MM.1S (cell line): Measurements from ENCODE around the gene ZBTB5.

Experiments
- DNase-seq: peaks from one replicate; pipeline ENCODE4 v3.0.0-alpha.2; 2015
- H2AFZ ChIP-seq: fragments of 300-600 bp; sonication (generic); 2 replicates; pipeline ENCODE4 v1.6.0; 2016; ENCODE audit warnings: antibody characterized with exemption, low read length
- H3F3A ChIP-seq: fragments of 300-600 bp; sonication (generic); 2 replicates; pipeline ENCODE4 v1.6.1; 2016; ENCODE audit warnings: mild to moderate bottlenecking, antibody characterized with exemption, low read length, moderate library complexity, mixed read lengths; ENCODE audit not compliant: insufficient read depth
- H3K27ac ChIP-seq: fragments of 300-600 bp; sonication (generic); 2 replicates; pipeline ENCODE4 v1.5.1; 2016; ENCODE audit warnings: mild to moderate bottlenecking, low read length
- H3K27me3 ChIP-seq: fragments of 300-600 bp; sonication (generic); replicated peaks from 2 replicates; pipeline ENCODE4 v1.6.0; 2016; ENCODE audit warnings: low read length; ENCODE audit not compliant: insufficient read depth
- H3K36me3 ChIP-seq: fragments of 300-600 bp; sonication (generic); replicated peaks from 2 replicates; pipeline ENCODE4 v1.6.1; 2016; ENCODE audit warnings: mild to moderate bottlenecking, low read length, mixed read lengths; ENCODE audit not compliant: insufficient read depth
- H3K4me1 ChIP-seq: fragments of 300-600 bp; sonication (generic); 2 replicates; pipeline ENCODE4 v1.6.1; 2016; ENCODE audit warnings: low read length, mixed read lengths
- H3K4me2 ChIP-seq: fragments of 300-600 bp; sonication (generic); 2 replicates; pipeline ENCODE4 v1.6.0; 2016; ENCODE audit warnings: low read depth, low read length
- H3K4me3 ChIP-seq: fragments of 300-600 bp; sonication (generic); 2 replicates; pipeline ENCODE4 v1.5.1; 2016; ENCODE audit warnings: low read length, mixed read lengths
- H3K79me2 ChIP-seq: fragments of 300-600 bp; sonication (generic); 2 replicates; pipeline ENCODE4 v1.6.1; 2016; ENCODE audit warnings: mixed run types, low read length, mixed read lengths
- H3K9ac ChIP-seq: fragments of 300-600 bp; sonication (generic); 2 replicates; pipeline ENCODE4 v1.6.1; 2016; ENCODE audit warnings: low read length, mixed read lengths
- H3K9me2 ChIP-seq: fragments of 300-600 bp; sonication (generic); replicated peaks from 2 replicates; pipeline ENCODE4 v1.6.1; 2016; ENCODE audit warnings: mild to moderate bottlenecking, low read length, mixed read lengths; ENCODE audit not compliant: insufficient read depth
- H3K9me3 ChIP-seq: fragments of 300-600 bp; sonication (generic); replicated peaks from 2 replicates; pipeline ENCODE4 v1.6.1; 2016; ENCODE audit warnings: mild to moderate bottlenecking, low read length, mixed read lengths; ENCODE audit not compliant: insufficient read depth
- H4K20me1 ChIP-seq: fragments of 300-600 bp; sonication (generic); 2 replicates; pipeline ENCODE4 v1.6.1; 2016; ENCODE audit warnings: mild to moderate bottlenecking, low read length, moderate library complexity, mixed read lengths; ENCODE audit not compliant: insufficient read depth
- CTCF ChIP-seq: fragments of 300-600 bp; sonication (generic); IDR thresholded peaks from 2 replicates; pipeline ENCODE4 v1.5.1; 2016; ENCODE audit warnings: antibody characterized with exemption, low read length, mixed read lengths
- EZH2 ChIP-seq: fragments of 300-600 bp; sonication (generic); optimal IDR thresholded peaks from 2 replicates; pipeline ENCODE3; 2017; ENCODE audit warnings: low read depth, mild to moderate bottlenecking, antibody characterized with exemption, low read length, mixed read lengths
- EZH2phosphoT487 ChIP-seq: fragments of 300-600 bp; sonication (generic); IDR thresholded peaks from 2 replicates; pipeline ENCODE4 v1.6.1; 2018; ENCODE audit warnings: antibody characterized with exemption, low read length

ZBTB5 gene

GRCh38 chr9:37455884-37456647 is 9.2 kb downstream of the ZBTB5 start:
- Histone ChIP-seq H3K4me2 (no peak overlapping the region), H3K9me3 (no peaks in the 10 kb centered on the region), H3K9ac (no peak overlapping the region), H3K36me3 (no peaks in the 10 kb centered on the region), H3K9me2 (no peaks in the 10 kb centered on the region), H3K4me1 (peaks cover 6% of the 10 kb centered on the region), H3F3A (no peaks in the 10 kb centered on the region), H2AFZ (no peak overlapping the region), H3K79me2 (peaks cover 70% of the 10 kb centered on the region), H3K4me3 (no peak overlapping the region), H3K27me3 (no peaks in the 10 kb centered on the region), H4K20me1 (no peaks in the 10 kb centered on the region; the same call in 1 of the 2 replicates), H3K27ac (no peak overlapping the region)
- TF ChIP-seq EZH2 (no peak), EZH2phosphoT487 (no peak), CTCF (no peak)
- DNase-seq = no peak

GRCh38 chr9:37454238-37454637 is 11.0 kb downstream of the ZBTB5 start:
- Histone ChIP-seq H3K4me1 (peaks cover 6% of the 10 kb centered on the region), H3K9me2 (no peaks in the 10 kb centered on the region), H2AFZ (no peak overlapping the region), H4K20me1 (no peaks in the 10 kb centered on the region; the same call in 1 of the 2 replicates), H3K9ac (no peak overlapping the region), H3F3A (no peaks in the 10 kb centered on the region), H3K27ac (no peak overlapping the region), H3K9me3 (no peaks in the 10 kb centered on the region), H3K4me3 (no peak overlapping the region), H3K4me2 (no peak overlapping the region), H3K36me3 (no peaks in the 10 kb centered on the region), H3K79me2 (peaks cover 70% of the 10 kb centered on the region), H3K27me3 (no peaks in the 10 kb centered on the region)
- no peak for DNase-seq
- TF ChIP-seq EZH2phosphoT487 (no peak), EZH2 (no peak), CTCF (no peak)

GRCh38 chr9:37453827-37454226 is 11.4 kb downstream of the ZBTB5 start:
- H3K9ac ChIP-seq = no peak overlapping the region

More at GRCh38 chr9:37453827-37454226, 11.4 kb downstream of the ZBTB5 start:
- Histone ChIP-seq H3K27ac (no peak overlapping the region), H3K4me1 (peaks cover 6% of the 10 kb centered on the region), H4K20me1 (no peaks in the 10 kb centered on the region; the same call in 1 of the 2 replicates), H2AFZ (no peak overlapping the region), H3F3A (no peaks in the 10 kb centered on the region), H3K9me3 (no peaks in the 10 kb centered on the region), H3K9me2 (no peaks in the 10 kb centered on the region), H3K27me3 (no peaks in the 10 kb centered on the region), H3K36me3 (no peaks in the 10 kb centered on the region), H3K4me3 (no peak overlapping the region), H3K79me2 (peaks cover 68% of the 10 kb centered on the region), H3K4me2 (no peak overlapping the region)
- DNase-seq = no peak
- TF ChIP-seq CTCF (no peak), EZH2phosphoT487 (no peak), EZH2 (no peak)
